A549 (cell line): ENCODE measurements around the gene KCNQ1. TPM values are rescaled to one million over a fixed set of nuclear protein-coding genes. Genes with fewer than 3 reads are reported as not detected.

ENCODE experiments used
- ATAC-seq, 2 experiments: fragments of 200-7000 bp in 1 of 2; fragments of >200 bp in 1 of 2; cut with Nextera tagmentation in 1 of 2; cut with Tn5 transposase in 1 of 2; 3 replicates each; pipeline versions ENCODE4 v1.8.0 to v1.9.1; 2018 to 2020; ENCODE audit warnings: mild to moderate bottlenecking in 1 of 2, moderate library complexity in 1 of 2
- CTCF ChIA-PET: fragments of 300-600 bp; sonication (Branson Sonifier 250); formaldehyde crosslinking; extraction: SDS; loops from one replicate; lab custom pipeline; 2021; ENCODE audit warnings: antibody characterized with exemption, inconsistent platforms; lab: Yijun Ruan, JAX
- POLR2A ChIA-PET: fragments of 350-600 bp; formaldehyde crosslinking; extraction: SDS; loops from one replicate; lab custom pipeline; 2021; ENCODE audit warnings: antibody characterized with exemption, inconsistent platforms; lab: Yijun Ruan, JAX
- DNase-seq, 2 experiments: peaks; one replicate each; pipeline versions ENCODE4 v3.0.0 to v3.0.0-alpha.2; 2011 to 2016; ENCODE audit warnings: low read depth in 1 of 2, low spot score in 1 of 2
- FAIRE-seq: peaks from 2 replicates; lab custom pipeline; 2011; peaks lifted over from hg19 to GRCh38; lab: Jason Lieb, UNC
- H3K27ac ChIP-seq, 2 experiments: fragments of >200 bp; sonication (Bioruptor Twin); formaldehyde crosslinking; 3 replicates each; pipeline ENCODE4 v1.5.1; 2016 to 2017
- H3K4me1 ChIP-seq: fragments of >200 bp; sonication (Bioruptor Twin); formaldehyde crosslinking; 3 replicates; pipeline ENCODE4 v1.6.1; 2016
- H3K4me2 ChIP-seq: fragments of >200 bp; sonication (Bioruptor Twin); formaldehyde crosslinking; 3 replicates; pipeline ENCODE4 v1.6.1; 2016
- H3K4me3 ChIP-seq: fragments of >200 bp; sonication (Bioruptor Twin); formaldehyde crosslinking; 3 replicates; pipeline ENCODE4 v1.5.1; 2016
- H3K9me3 ChIP-seq: fragments of >200 bp; sonication (Bioruptor Twin); formaldehyde crosslinking; 3 replicates; pipeline ENCODE4 v1.6.1; 2016
- ATOH8 ChIP-seq: fragments of 250-450 bp; sonication (Bioruptor Pico); IDR thresholded peaks from 2 replicates; pipeline ENCODE4 v1.5.0; 2020; ENCODE audit warnings: low read depth, mild to moderate bottlenecking, moderate library complexity
- BCL3 ChIP-seq: fragments of >200 bp; sonication (Bioruptor Twin); formaldehyde crosslinking; IDR thresholded peaks from 3 replicates; pipeline ENCODE4 v1.6.1; 2016
- BHLHE40 ChIP-seq: IDR thresholded peaks from 2 replicates; pipeline ENCODE4 v1.6.1; 2012; ENCODE audit warnings: low read depth, low read length, inconsistent platforms
- CEBPB ChIP-seq, 2 experiments: fragments of >200 bp in 1 of 2; sonication (Bioruptor Twin) in 1 of 2; formaldehyde crosslinking in 1 of 2; IDR thresholded peaks; 2 replicates each; pipeline ENCODE4 v1.6.1; 2012 to 2016
- EP300 ChIP-seq, 2 experiments: fragments of >200 bp; sonication (Bioruptor Twin); formaldehyde crosslinking; IDR thresholded peaks; 2 replicates in 1 of 2; 3 replicates in 1 of 2; pipeline ENCODE4 v1.6.1; 2016 to 2017
- FOSB ChIP-seq: fragments of 250-450 bp; sonication (Bioruptor Pico); IDR thresholded peaks from 2 replicates; pipeline ENCODE4 v1.5.0; 2020; ENCODE audit warnings: mild to moderate bottlenecking, moderate library complexity
- GATA3 ChIP-seq: IDR thresholded peaks from 2 replicates; pipeline ENCODE4 v1.6.1; 2012; ENCODE audit warnings: borderline replicate concordance
- HES2 ChIP-seq: fragments of >200 bp; sonication (Bioruptor Twin); formaldehyde crosslinking; IDR thresholded peaks from 2 replicates; pipeline ENCODE4 v1.6.1; 2016
- HEYL ChIP-seq: fragments of 250-450 bp; sonication (Bioruptor Pico); IDR thresholded peaks from 2 replicates; pipeline ENCODE4 v1.8.0; 2021; ENCODE audit warnings: mild to moderate bottlenecking, moderate library complexity
- HOXB13 ChIP-seq: fragments of 250-450 bp; sonication (Bioruptor Pico); IDR thresholded peaks from 2 replicates; pipeline ENCODE4 v1.5.0; 2020; ENCODE audit warnings: low read depth, mild to moderate bottlenecking, moderate library complexity
- HOXB5 ChIP-seq: fragments of 250-450 bp; sonication (Bioruptor Pico); IDR thresholded peaks from 2 replicates; pipeline ENCODE4 v1.5.0; 2020; ENCODE audit warnings: mild to moderate bottlenecking, moderate library complexity
- KDM1A ChIP-seq: fragments of 200-600 bp; sonication (generic); IDR thresholded peaks from 2 replicates; pipeline ENCODE4 v1.6.1; 2016; ENCODE audit warnings: low read depth, mild to moderate bottlenecking
- MAZ ChIP-seq: fragments of 150-350 bp; IDR thresholded peaks from 2 replicates; pipeline ENCODE4 v1.6.1; 2014; ENCODE audit warnings: antibody characterized with exemption, low read depth, low read length, borderline replicate concordance
- POLR2A ChIP-seq: IDR thresholded peaks from 2 replicates; pipeline ENCODE4 v1.6.1; 2012; ENCODE audit warnings: mild to moderate bottlenecking, low read length
- POLR2AphosphoS2 ChIP-seq: conservative IDR thresholded peaks from 2 replicates; pipeline ENCODE4 v1.6.1; 2012; ENCODE audit warnings: low read length, improper control_type of control experiment, inconsistent platforms
- RAD21 ChIP-seq, 2 experiments: fragments of >200 bp in 1 of 2; sonication (Bioruptor Twin) in 1 of 2; formaldehyde crosslinking in 1 of 2; IDR thresholded peaks in 1 of 2; conservative IDR thresholded peaks in 1 of 2; 2 replicates in 1 of 2; 3 replicates in 1 of 2; pipeline ENCODE4 v1.6.1; 2012 to 2018; ENCODE audit warnings: inconsistent platforms in 1 of 2
- RARB ChIP-seq: fragments of 250-450 bp; sonication (Bioruptor Pico); IDR thresholded peaks from 2 replicates; pipeline ENCODE4 v1.8.0; 2021; ENCODE audit warnings: mild to moderate bottlenecking, moderate library complexity
- RCOR1 ChIP-seq: fragments of 150-350 bp; IDR thresholded peaks from 2 replicates; pipeline ENCODE4 v1.6.1; 2014; ENCODE audit warnings: antibody characterized with exemption, low read length, low read depth
- RNF2 ChIP-seq: fragments of 200-600 bp; sonication (generic); IDR thresholded peaks from 2 replicates; pipeline ENCODE4 v1.6.1; 2016; ENCODE audit warnings: low read depth, mild to moderate bottlenecking, antibody characterized with exemption, moderate library complexity, borderline replicate concordance
- SREBF2 ChIP-seq: fragments of 450-650 bp; IDR thresholded peaks from 2 replicates; pipeline ENCODE4 v1.6.1; 2014; ENCODE audit warnings: mild to moderate bottlenecking, moderate library complexity
- ZNF302 ChIP-seq: fragments of 250-450 bp; sonication (Bioruptor Pico); IDR thresholded peaks from 2 replicates; pipeline ENCODE4 v1.9.0; 2021; ENCODE audit warnings: inconsistent platforms, mild to moderate bottlenecking, moderate library complexity
- WGBS: methylation state at CpG from one replicate; pipeline ENCODE4 v1.1.6; 2017; ENCODE audit errors: missing lambda C conversion rate; 5-methylcytosine and 5-hydroxymethylcytosine counted together
- polyA plus RNA-seq, 4 experiments: library from polyadenylated mRNA; depleted of rRNA in 3 of 4; stranded (reverse); fragments of >200 nt; fragmentation: RNase III in 1 of 4; extraction: RNeasy Plus Mini Kit Qiagen cat#74134 plus additional on column Dnase treatment in 1 of 4; gene quantifications; 2 replicates in 3 of 4; 3 replicates in 1 of 4; pipeline ENCODE4 v1.2.3, GENCODE V29; 2011 to 2017
- TF ChIP-seq, protein P1 (sequence below): fragments of 200-600 bp; sonication (generic); IDR thresholded peaks from 2 replicates; pipeline ENCODE4 v1.6.1; 2016; ENCODE audit warnings: antibody characterized with exemption, mild to moderate bottlenecking, moderate library complexity
- TF ChIP-seq, protein P2 (sequence below): fragments of 150-350 bp; IDR thresholded peaks from 2 replicates; pipeline ENCODE4 v1.6.1; 2014; ENCODE audit warnings: low read depth, mild to moderate bottlenecking, low read length

The KCNQ1 gene
- polyA plus RNA-seq, 2 of the 4 experiments (the other 2 are of a cell fraction) = 0.14 to 0.17 TPM

DNA sequence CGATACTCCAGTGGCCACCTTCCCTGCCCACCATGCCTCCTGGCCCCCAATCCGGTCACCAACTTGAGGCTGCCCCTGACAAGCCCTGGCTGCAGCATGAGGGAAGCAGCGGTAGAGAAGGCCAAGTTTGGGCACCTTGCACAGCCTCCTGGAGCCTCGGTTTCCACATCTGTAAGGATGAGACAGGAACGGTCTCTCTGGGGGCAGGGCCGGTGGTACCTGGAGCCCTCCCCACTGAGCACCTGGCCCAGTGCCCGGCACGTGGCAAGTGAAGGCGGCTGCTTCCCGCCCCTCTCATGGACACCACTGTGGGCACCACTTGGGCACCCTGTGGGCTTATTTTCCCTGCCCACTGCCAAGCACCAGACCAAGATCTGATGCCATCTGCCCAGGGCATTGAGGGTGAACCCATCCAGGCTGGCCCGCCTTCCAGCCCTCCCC is 363.0 kb downstream of the KCNQ1 start:
- ATAC-seq (no peak), DNase-seq (no peak), FAIRE-seq (no peak)
- Histone ChIP-seq H3K4me2 (peak overlapping the region; percentile 30; the same call in 1 of the 3 replicates), H3K27ac (peak overlapping the region in 1 of 2 experiments; percentile 37; a peak in 1 of 6 replicates), H3K9me3 (peaks cover 15% of the 10 kb centered on the region; the same call in 2 of the 3 replicates), H3K4me1 (peaks cover 4% of the 10 kb centered on the region; the same call in 1 of the 3 replicates), H3K4me3 (no peak overlapping the region)
- TF ChIP-seq POLR2AphosphoS2 (no peak), EP300 (IDR thresholded peaks at IDR 0.05) (no peak), ZNF302 (CRISPR knock-in tag) (no peak), RAD21 (conservative IDR thresholded peaks at IDR 0.05 in 1 of 2, IDR thresholded peaks at IDR 0.05 in 1 of 2) (no peak), SREBF2 (no peak), MAZ (no peak)
- POLR2A ChIA-PET = no interaction called here
- WGBS = 31% methylated on average over 11 of the region's 11 CpGs
- CTCF ChIA-PET = no interaction called here

GRCh38 chr11:2808850-2809846 is 364.3 kb downstream of the KCNQ1 start:
- H3K4me2 ChIP-seq = no peak overlapping the region
- H3K9me3 ChIP-seq = peaks cover 15% of the 10 kb centered on the region; the same call in 2 of the 3 replicates
- peaks cover 4% of the 10 kb centered on the region; the same call in 1 of the 3 replicates for H3K4me1 ChIP-seq
- H3K27ac ChIP-seq = no peak overlapping the region
- DNase-seq = no peak
- WGBS = 49% methylated on average over 15 of the region's 15 CpGs
- FAIRE-seq = no peak
- TF ChIP-seq EP300 (IDR thresholded peaks at IDR 0.05) (no peak), FOSB (CRISPR knock-in tag) (no peak), RCOR1 (no peak), RAD21 (conservative IDR thresholded peaks at IDR 0.05 in 1 of 2, IDR thresholded peaks at IDR 0.05 in 1 of 2) (no peak)
- TF ChIP-seq, all 56 proteins: peak for 0
- no peak for ATAC-seq
- ChIA-PET CTCF (no interaction called here), POLR2A (no interaction called here)
- H3K4me3 ChIP-seq = no peak overlapping the region

DNA sequence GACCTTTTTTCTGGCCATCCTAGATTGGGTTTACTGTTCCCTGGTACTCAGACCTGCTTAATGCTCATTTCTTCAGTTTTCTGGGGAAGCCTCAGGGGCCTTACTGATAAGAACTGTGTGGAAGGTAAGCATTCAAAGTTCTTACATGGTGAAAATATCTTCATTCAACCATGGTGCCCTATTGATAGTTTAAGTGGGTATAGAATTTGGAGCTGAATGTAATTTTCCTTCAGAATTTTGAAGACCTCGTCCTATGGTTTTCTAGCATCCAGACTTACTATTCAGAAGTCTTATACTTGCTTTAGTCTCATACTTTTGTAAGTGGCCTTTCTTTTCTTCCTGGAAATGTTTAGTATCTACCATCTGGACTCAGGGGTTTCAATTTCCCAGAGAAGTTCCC is 365.0 kb downstream of the KCNQ1 start:
- DNase-seq (no peak), FAIRE-seq (no peak), ATAC-seq (no peak)
- Histone ChIP-seq H3K4me2 (no peak overlapping the region), H3K4me1 (peaks cover 4% of the 10 kb centered on the region; the same call in 1 of the 3 replicates), H3K4me3 (no peak overlapping the region), H3K27ac (no peak overlapping the region), H3K9me3 (peaks cover 15% of the 10 kb centered on the region; the same call in 2 of the 3 replicates)
- CTCF ChIA-PET = no interaction called here
- TF ChIP-seq HOXB13 = no peak
- TF ChIP-seq KDM1A = no peak
- no peak for TF ChIP-seq BHLHE40
- no peak for TF ChIP-seq HOXB5 (CRISPR knock-in tag)
- no peak for TF ChIP-seq RNF2
- no peak for TF ChIP-seq MAZ
- TF ChIP-seq HEYL (CRISPR knock-in tag) = no peak
- TF ChIP-seq POLR2A = no peak
- TF ChIP-seq, protein P1, sequence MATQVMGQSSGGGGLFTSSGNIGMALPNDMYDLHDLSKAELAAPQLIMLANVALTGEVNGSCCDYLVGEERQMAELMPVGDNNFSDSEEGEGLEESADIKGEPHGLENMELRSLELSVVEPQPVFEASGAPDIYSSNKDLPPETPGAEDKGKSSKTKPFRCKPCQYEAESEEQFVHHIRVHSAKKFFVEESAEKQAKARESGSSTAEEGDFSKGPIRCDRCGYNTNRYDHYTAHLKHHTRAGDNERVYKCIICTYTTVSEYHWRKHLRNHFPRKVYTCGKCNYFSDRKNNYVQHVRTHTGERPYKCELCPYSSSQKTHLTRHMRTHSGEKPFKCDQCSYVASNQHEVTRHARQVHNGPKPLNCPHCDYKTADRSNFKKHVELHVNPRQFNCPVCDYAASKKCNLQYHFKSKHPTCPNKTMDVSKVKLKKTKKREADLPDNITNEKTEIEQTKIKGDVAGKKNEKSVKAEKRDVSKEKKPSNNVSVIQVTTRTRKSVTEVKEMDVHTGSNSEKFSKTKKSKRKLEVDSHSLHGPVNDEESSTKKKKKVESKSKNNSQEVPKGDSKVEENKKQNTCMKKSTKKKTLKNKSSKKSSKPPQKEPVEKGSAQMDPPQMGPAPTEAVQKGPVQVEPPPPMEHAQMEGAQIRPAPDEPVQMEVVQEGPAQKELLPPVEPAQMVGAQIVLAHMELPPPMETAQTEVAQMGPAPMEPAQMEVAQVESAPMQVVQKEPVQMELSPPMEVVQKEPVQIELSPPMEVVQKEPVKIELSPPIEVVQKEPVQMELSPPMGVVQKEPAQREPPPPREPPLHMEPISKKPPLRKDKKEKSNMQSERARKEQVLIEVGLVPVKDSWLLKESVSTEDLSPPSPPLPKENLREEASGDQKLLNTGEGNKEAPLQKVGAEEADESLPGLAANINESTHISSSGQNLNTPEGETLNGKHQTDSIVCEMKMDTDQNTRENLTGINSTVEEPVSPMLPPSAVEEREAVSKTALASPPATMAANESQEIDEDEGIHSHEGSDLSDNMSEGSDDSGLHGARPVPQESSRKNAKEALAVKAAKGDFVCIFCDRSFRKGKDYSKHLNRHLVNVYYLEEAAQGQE = no peak
- no peak for TF ChIP-seq CEBPB (IDR thresholded peaks at IDR 0.05)
- TF ChIP-seq GATA3 = no peak
- TF ChIP-seq, protein P2, sequence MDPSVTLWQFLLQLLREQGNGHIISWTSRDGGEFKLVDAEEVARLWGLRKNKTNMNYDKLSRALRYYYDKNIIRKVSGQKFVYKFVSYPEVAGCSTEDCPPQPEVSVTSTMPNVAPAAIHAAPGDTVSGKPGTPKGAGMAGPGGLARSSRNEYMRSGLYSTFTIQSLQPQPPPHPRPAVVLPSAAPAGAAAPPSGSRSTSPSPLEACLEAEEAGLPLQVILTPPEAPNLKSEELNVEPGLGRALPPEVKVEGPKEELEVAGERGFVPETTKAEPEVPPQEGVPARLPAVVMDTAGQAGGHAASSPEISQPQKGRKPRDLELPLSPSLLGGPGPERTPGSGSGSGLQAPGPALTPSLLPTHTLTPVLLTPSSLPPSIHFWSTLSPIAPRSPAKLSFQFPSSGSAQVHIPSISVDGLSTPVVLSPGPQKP = no peak
- TF ChIP-seq BCL3 = no peak
- no peak for TF ChIP-seq RCOR1
- no peak for TF ChIP-seq HES2
- TF ChIP-seq ATOH8 (CRISPR knock-in tag) = no peak
- TF ChIP-seq RARB = no peak
- no peak for TF ChIP-seq EP300 (IDR thresholded peaks at IDR 0.05)
- POLR2A ChIA-PET = no interaction called here
- WGBS = 6% methylated on average over 1 of the region's 1 CpG
